PC-9 (cell line): Measurements from ENCODE around the gene GPX5.

Experiments
- EZH2 ChIP-seq: fragments of 200-600 bp; sonication (generic); IDR thresholded peaks from 2 replicates; pipeline ENCODE4 v1.8.0; 2017; ENCODE audit warnings: antibody characterized with exemption, low read depth
- TF ChIP-seq, protein P1 (sequence below): fragments of 200-600 bp; sonication (generic); conservative IDR thresholded peaks from 2 replicates; pipeline ENCODE4 v1.6.1; 2017; ENCODE audit warnings: mixed run types, antibody characterized with exemption, mild to moderate bottlenecking, moderate library complexity

DNA sequence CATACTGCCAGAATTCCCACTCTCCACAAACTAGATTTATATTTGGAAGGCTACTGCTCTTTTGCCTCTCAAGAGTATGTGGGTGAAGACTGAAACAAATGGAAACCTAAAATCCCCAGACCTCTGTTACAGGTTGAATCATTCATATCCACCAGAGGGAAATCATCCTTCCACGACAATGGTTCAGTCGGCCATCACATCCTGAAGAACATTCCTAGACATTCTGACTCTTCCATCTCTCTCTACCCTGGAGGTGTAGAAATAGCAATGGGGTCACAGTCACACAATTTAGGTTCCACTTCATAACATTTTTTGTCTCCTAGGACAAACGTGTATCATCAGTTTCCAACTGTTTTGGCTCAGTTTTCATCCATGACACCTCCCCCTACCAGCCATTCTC, 8.6 kb downstream of the GPX5 start:
- TF ChIP-seq, protein P1, sequence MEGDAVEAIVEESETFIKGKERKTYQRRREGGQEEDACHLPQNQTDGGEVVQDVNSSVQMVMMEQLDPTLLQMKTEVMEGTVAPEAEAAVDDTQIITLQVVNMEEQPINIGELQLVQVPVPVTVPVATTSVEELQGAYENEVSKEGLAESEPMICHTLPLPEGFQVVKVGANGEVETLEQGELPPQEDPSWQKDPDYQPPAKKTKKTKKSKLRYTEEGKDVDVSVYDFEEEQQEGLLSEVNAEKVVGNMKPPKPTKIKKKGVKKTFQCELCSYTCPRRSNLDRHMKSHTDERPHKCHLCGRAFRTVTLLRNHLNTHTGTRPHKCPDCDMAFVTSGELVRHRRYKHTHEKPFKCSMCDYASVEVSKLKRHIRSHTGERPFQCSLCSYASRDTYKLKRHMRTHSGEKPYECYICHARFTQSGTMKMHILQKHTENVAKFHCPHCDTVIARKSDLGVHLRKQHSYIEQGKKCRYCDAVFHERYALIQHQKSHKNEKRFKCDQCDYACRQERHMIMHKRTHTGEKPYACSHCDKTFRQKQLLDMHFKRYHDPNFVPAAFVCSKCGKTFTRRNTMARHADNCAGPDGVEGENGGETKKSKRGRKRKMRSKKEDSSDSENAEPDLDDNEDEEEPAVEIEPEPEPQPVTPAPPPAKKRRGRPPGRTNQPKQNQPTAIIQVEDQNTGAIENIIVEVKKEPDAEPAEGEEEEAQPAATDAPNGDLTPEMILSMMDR = no peak
- TF ChIP-seq EZH2 = no peak
